ENCODE data around the gene TOR1AIP2. TPM values are rescaled to one million over a fixed set of nuclear protein-coding genes. Genes with fewer than 3 reads are reported as not detected.

Gene TOR1AIP2
- total RNA-seq, 1 experiment from 2014 or later: 100 TPM

DNA sequence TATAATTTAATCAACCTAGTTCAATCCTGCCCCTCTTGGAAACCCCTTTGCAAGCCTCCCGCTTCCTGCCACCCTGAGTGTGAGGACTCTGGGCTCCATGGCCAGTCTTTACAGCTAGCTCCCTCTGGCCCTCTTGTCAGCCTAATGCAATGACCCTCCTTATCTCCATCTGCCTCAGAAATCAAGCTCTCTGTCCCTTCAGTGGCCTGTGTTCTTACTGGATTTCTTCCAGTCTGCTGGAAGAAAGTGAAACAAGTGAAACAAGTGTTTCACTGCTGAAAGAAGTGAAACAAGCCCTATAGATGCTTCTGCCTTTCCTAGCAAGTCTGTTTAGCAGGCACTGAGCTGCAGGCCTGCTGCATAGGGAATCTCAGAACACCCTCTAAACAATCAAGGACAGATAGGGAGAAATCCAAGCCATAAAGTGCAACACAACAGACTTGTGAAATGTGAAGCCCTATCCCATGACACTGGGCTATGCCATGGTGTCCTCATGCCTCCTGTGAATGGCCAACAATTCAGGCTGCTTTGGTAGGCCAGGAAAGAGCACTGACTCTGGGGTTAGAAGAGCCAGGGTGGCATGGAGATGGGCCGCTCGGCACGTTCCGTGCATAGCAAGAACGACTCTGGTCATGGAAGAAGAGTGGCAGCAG is 78.6 kb downstream of the TOR1AIP2 start:
- no peak for DNase-seq (ENCODE audit: low spot score)
- Histone ChIP-seq H3K27me3 (replicated peaks; ENCODE audit: insufficient read depth, low read depth, low read length, poor library complexity) (no peaks in the 10 kb centered on the region), H3K9me3 (ENCODE audit: low read depth, low read length, poor library complexity, severe bottlenecking) (no peaks in the 10 kb centered on the region), H3K4me3 (ENCODE audit: low read depth, low read length, poor library complexity, severe bottlenecking) (no peak overlapping the region), H3K4me1 (ENCODE audit: insufficient read depth, low read length, poor library complexity, severe bottlenecking) (no peaks in the 10 kb centered on the region), H3K36me3 (ENCODE audit: insufficient read depth, low read length, poor library complexity, severe bottlenecking) (no peaks in the 10 kb centered on the region), H3K27ac (ENCODE audit: low read depth, low read length, poor library complexity, severe bottlenecking) (no peak overlapping the region)
- BruUV-seq (replicated peaks): no TSS peak
- CTCF ChIA-PET: interaction anchor here (1.3 to 2.2 kb wide), 2 partner anchors 11 to 16 kb away, joined by 7 to 17 read pairs; no protein-coding TSS in a partner anchor
- POLR2A ChIA-PET (ENCODE audit: low non-redundant PET): no interaction called here
- intact Hi-C loops (cut with micrococcal nuclease; ENCODE audit: unreplicated experiment): no loop called here
- TF ChIP-seq, protein P1, sequence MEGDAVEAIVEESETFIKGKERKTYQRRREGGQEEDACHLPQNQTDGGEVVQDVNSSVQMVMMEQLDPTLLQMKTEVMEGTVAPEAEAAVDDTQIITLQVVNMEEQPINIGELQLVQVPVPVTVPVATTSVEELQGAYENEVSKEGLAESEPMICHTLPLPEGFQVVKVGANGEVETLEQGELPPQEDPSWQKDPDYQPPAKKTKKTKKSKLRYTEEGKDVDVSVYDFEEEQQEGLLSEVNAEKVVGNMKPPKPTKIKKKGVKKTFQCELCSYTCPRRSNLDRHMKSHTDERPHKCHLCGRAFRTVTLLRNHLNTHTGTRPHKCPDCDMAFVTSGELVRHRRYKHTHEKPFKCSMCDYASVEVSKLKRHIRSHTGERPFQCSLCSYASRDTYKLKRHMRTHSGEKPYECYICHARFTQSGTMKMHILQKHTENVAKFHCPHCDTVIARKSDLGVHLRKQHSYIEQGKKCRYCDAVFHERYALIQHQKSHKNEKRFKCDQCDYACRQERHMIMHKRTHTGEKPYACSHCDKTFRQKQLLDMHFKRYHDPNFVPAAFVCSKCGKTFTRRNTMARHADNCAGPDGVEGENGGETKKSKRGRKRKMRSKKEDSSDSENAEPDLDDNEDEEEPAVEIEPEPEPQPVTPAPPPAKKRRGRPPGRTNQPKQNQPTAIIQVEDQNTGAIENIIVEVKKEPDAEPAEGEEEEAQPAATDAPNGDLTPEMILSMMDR (conservative IDR thresholded peaks at IDR 0.05; ENCODE audit: low read depth, low read length): no peak
- TF ChIP-seq EZH2 (IDR thresholded peaks at IDR 0.05; ENCODE audit: borderline replicate concordance, low read depth, low read length, poor library complexity, severe bottlenecking): no peak

DNA sequence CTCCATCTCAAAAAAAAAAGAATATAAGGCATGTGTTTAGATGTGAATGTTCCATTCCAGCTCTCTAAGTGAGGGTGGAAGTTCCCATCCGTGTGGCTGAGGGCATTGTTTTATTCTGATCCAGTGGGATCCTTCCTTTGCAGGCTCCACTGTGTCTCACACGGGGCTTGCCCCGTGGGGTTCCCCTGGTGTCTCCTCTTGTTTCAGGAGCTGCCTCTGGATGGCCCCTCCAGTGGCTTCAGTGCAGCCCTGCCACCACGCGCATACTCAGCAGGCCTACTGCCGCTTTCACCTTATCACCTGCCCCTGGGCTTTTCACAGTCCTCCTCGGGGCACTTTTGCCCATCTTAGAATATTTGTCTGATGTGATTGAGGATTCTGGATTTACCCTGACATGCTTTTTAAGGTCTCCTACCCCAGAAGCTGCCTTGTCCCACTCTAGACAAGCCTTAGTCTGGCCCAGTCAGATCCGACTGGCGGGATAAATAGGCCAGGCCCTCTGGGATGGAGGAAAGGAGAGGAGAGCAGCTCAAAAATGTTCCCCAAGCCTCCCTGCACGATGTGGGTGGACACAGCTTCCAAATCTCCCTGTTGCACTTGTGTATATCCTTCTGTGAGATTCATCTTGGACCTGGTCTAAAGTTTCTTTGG is 79.3 kb downstream of the TOR1AIP2 start:
- CTCF ChIA-PET: interaction anchor here (1.3 to 2.2 kb wide), 2 partner anchors 11 to 16 kb away, joined by 7 to 17 read pairs; no protein-coding TSS in a partner anchor
- H3K36me3 ChIP-seq (ENCODE audit: insufficient read depth, low read length, poor library complexity, severe bottlenecking): no peaks in the 10 kb centered on the region
- H3K4me3 ChIP-seq (ENCODE audit: low read depth, low read length, poor library complexity, severe bottlenecking): no peak overlapping the region
- H3K27ac ChIP-seq (ENCODE audit: low read depth, low read length, poor library complexity, severe bottlenecking): no peak overlapping the region
- POLR2A ChIA-PET (ENCODE audit: low non-redundant PET): no interaction called here
- no peak for DNase-seq (ENCODE audit: low spot score)
- H3K4me1 ChIP-seq (ENCODE audit: insufficient read depth, low read length, poor library complexity, severe bottlenecking): no peaks in the 10 kb centered on the region
- intact Hi-C loops (cut with micrococcal nuclease; ENCODE audit: unreplicated experiment): no loop called here
- no TSS peak for BruUV-seq (replicated peaks)
- no peak for TF ChIP-seq EZH2 (IDR thresholded peaks at IDR 0.05; ENCODE audit: borderline replicate concordance, low read depth, low read length, poor library complexity, severe bottlenecking)
- TF ChIP-seq, protein P1 (conservative IDR thresholded peaks at IDR 0.05; ENCODE audit: low read depth, low read length): no peak
- H3K27me3 ChIP-seq (replicated peaks; ENCODE audit: insufficient read depth, low read depth, low read length, poor library complexity): no peaks in the 10 kb centered on the region
- no peaks in the 10 kb centered on the region for H3K9me3 ChIP-seq (ENCODE audit: low read depth, low read length, poor library complexity, severe bottlenecking)

DNA sequence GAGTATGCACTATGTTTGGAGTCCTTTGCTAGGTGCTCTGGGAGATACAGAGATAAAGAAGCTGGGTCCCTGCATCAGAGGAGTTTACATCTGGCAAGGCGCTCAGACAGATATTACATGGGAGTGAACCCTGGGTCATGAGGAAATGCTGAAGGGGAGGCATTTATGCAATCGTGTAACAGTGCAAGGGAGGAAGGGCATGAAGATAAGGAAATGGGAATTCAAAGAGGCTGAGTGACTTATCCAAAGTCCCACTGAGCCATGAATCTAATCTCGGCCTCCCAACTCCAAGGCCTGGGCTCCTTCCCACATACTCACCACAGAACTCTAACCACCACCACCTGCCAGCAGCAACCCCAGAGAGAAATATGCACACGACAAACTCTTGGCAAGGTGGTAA is 82.9 kb downstream of the TOR1AIP2 start:
- POLR2A ChIA-PET (ENCODE audit: low non-redundant PET): no interaction called here
- Histone ChIP-seq H3K27me3 (replicated peaks; ENCODE audit: insufficient read depth, low read depth, low read length, poor library complexity) (no peaks in the 10 kb centered on the region), H3K9me3 (ENCODE audit: low read depth, low read length, poor library complexity, severe bottlenecking) (no peaks in the 10 kb centered on the region), H3K27ac (ENCODE audit: low read depth, low read length, poor library complexity, severe bottlenecking) (no peak overlapping the region), H3K4me3 (ENCODE audit: low read depth, low read length, poor library complexity, severe bottlenecking) (no peak overlapping the region), H3K4me1 (ENCODE audit: insufficient read depth, low read length, poor library complexity, severe bottlenecking) (no peaks in the 10 kb centered on the region), H3K36me3 (ENCODE audit: insufficient read depth, low read length, poor library complexity, severe bottlenecking) (no peaks in the 10 kb centered on the region)
- intact Hi-C loops (cut with micrococcal nuclease; ENCODE audit: unreplicated experiment): no loop called here
- TF ChIP-seq EZH2 (IDR thresholded peaks at IDR 0.05; ENCODE audit: borderline replicate concordance, low read depth, low read length, poor library complexity, severe bottlenecking): no peak
- TF ChIP-seq, protein P1 (conservative IDR thresholded peaks at IDR 0.05; ENCODE audit: low read depth, low read length): no peak
- no peak for DNase-seq (ENCODE audit: low spot score)
- BruUV-seq (replicated peaks): no TSS peak
- CTCF ChIA-PET: no interaction called here

Measured in A673 (cell line).